ENCODE results near the gene CHRNA4.

DNA sequence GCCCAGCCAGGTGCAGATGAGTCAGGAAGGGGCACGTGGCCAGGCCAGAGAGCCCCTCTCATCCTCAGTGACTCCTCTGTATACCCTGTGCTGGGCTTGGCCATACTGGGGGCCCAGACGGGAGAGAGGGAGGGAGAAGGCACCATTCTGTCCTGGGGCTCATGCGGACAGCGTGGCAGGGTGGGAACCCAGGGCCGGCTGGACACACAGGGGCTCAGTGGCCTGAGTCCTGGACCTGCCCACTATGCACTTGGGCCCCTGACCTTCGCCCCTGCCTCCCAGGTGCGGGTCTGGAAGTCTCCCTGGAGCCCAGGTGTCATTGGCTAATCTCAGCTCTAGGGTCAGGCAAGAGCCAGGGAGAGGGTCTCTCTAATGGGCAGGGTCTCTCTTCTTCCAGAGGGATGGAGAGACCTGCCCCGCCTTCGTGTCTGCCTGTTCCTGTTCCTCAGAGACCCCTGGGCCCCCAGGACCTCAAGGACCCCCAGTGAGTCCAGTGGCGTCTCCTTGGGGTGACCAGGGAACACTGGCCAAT is 40.5 kb downstream of the CHRNA4 start:
- TF ChIP-seq SIN3A (IDR thresholded peaks at IDR 0.05; ENCODE audit: low read depth, low read length) = no peak
- TF ChIP-seq, protein P1, sequence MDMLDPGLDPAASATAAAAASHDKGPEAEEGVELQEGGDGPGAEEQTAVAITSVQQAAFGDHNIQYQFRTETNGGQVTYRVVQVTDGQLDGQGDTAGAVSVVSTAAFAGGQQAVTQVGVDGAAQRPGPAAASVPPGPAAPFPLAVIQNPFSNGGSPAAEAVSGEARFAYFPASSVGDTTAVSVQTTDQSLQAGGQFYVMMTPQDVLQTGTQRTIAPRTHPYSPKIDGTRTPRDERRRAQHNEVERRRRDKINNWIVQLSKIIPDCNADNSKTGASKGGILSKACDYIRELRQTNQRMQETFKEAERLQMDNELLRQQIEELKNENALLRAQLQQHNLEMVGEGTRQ (IDR thresholded peaks at IDR 0.05; ENCODE audit: borderline replicate concordance, low read depth, low read length) = no peak
- TF ChIP-seq, protein P2, sequence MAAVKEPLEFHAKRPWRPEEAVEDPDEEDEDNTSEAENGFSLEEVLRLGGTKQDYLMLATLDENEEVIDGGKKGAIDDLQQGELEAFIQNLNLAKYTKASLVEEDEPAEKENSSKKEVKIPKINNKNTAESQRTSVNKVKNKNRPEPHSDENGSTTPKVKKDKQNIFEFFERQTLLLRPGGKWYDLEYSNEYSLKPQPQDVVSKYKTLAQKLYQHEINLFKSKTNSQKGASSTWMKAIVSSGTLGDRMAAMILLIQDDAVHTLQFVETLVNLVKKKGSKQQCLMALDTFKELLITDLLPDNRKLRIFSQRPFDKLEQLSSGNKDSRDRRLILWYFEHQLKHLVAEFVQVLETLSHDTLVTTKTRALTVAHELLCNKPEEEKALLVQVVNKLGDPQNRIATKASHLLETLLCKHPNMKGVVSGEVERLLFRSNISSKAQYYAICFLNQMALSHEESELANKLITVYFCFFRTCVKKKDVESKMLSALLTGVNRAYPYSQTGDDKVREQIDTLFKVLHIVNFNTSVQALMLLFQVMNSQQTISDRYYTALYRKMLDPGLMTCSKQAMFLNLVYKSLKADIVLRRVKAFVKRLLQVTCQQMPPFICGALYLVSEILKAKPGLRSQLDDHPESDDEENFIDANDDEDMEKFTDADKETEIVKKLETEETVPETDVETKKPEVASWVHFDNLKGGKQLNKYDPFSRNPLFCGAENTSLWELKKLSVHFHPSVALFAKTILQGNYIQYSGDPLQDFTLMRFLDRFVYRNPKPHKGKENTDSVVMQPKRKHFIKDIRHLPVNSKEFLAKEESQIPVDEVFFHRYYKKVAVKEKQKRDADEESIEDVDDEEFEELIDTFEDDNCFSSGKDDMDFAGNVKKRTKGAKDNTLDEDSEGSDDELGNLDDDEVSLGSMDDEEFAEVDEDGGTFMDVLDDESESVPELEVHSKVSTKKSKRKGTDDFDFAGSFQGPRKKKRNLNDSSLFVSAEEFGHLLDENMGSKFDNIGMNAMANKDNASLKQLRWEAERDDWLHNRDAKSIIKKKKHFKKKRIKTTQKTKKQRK (IDR thresholded peaks at IDR 0.05; ENCODE audit: low read depth, low read length) = no peak
- TF ChIP-seq, protein P3, sequence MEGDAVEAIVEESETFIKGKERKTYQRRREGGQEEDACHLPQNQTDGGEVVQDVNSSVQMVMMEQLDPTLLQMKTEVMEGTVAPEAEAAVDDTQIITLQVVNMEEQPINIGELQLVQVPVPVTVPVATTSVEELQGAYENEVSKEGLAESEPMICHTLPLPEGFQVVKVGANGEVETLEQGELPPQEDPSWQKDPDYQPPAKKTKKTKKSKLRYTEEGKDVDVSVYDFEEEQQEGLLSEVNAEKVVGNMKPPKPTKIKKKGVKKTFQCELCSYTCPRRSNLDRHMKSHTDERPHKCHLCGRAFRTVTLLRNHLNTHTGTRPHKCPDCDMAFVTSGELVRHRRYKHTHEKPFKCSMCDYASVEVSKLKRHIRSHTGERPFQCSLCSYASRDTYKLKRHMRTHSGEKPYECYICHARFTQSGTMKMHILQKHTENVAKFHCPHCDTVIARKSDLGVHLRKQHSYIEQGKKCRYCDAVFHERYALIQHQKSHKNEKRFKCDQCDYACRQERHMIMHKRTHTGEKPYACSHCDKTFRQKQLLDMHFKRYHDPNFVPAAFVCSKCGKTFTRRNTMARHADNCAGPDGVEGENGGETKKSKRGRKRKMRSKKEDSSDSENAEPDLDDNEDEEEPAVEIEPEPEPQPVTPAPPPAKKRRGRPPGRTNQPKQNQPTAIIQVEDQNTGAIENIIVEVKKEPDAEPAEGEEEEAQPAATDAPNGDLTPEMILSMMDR (IDR thresholded peaks at IDR 0.05 in 2 of 3, conservative IDR thresholded peaks at IDR 0.05 in 1 of 3; ENCODE audit: control insufficient read depth in 2 of 3, extremely low read depth in 1 of 3, insufficient read depth in 1 of 3, low read depth in 3 of 3, low read length in 3 of 3) = no peak
- TF ChIP-seq MAX (IDR thresholded peaks at IDR 0.05; ENCODE audit: low read depth, low read length) = no peak
- no peak for TF ChIP-seq SMC3 (IDR thresholded peaks at IDR 0.05; ENCODE audit: borderline replicate concordance, low read length)
- no peak for TF ChIP-seq RAD21 (IDR thresholded peaks at IDR 0.05; ENCODE audit: insufficient read depth, low read depth, low read length)
- TF ChIP-seq TAF1 (IDR thresholded peaks at IDR 0.05; ENCODE audit: borderline replicate concordance, low read depth, low read length) = no peak
- TF ChIP-seq YY1 (IDR thresholded peaks at IDR 0.05; ENCODE audit: low read depth, low read length) = no peak
- TF ChIP-seq SPI1 (IDR thresholded peaks at IDR 0.05; ENCODE audit: borderline replicate concordance, insufficient read depth, low read depth, low read length) = no peak
- no peak for TF ChIP-seq NR2F1 (conservative IDR thresholded peaks at IDR 0.05)
- TF ChIP-seq SREBF2 (IDR thresholded peaks at IDR 0.05; ENCODE audit: low read length) = no peak
- TF ChIP-seq ZNF384 (IDR thresholded peaks at IDR 0.05; ENCODE audit: borderline replicate concordance, low read depth, low read length) = no peak
